Activated CD4-positive, alpha-beta memory T cell treated with anti-CD3 and anti-CD28 coated beads for 36 hours (primary cell): ENCODE measurements around the gene RAD51D. TPM values are rescaled to one million over a fixed set of nuclear protein-coding genes. Genes with fewer than 3 reads are reported as not detected.

ENCODE experiments used
- CTCF ChIA-PET: fragments of 350-600 bp; sonication (Branson Sonifier 250); formaldehyde crosslinking; loops from one replicate; lab custom pipeline; 2021; ENCODE audit warnings: antibody characterized with exemption, inconsistent platforms; lab: Charles Lee
- POLR2A ChIA-PET: fragments of 350-600 bp; sonication (Branson Sonifier 250); formaldehyde crosslinking; loops from one replicate; lab custom pipeline; 2021; ENCODE audit warnings: antibody characterized with exemption; lab: Charles Lee
- DNase-seq: peaks from one replicate; pipeline ENCODE4 v3.0.0-alpha.2; 2020
- H3K27ac Mint-ChIP-seq: one replicate; pipeline ENCODE4 v1.8.0; 2021; ENCODE audit warnings: mixed read lengths
- H3K27me3 Mint-ChIP-seq: one replicate; pipeline ENCODE4 v1.8.0; 2021; ENCODE audit warnings: mixed read lengths
- H3K36me3 Mint-ChIP-seq: one replicate; pipeline ENCODE4 v1.8.0; 2021; ENCODE audit warnings: mixed read lengths
- H3K4me1 Mint-ChIP-seq: one replicate; pipeline ENCODE4 v1.8.0; 2021; ENCODE audit warnings: low read depth, mixed read lengths
- H3K4me3 Mint-ChIP-seq: one replicate; pipeline ENCODE4 v1.8.0; 2021; ENCODE audit warnings: mild to moderate bottlenecking, mixed read lengths
- H3K9me3 Mint-ChIP-seq: one replicate; pipeline ENCODE4 v1.8.0; 2021; ENCODE audit warnings: mixed read lengths
- intact Hi-C: fragments of 100-400 bp; cut with micrococcal nuclease; formaldehyde crosslinking; loops from one replicate; pipeline ENCODE4 v1.15.1; 2023
- total RNA-seq, 2 experiments: library from RNA; stranded (reverse); gene quantifications; one replicate each; pipeline ENCODE4 v1.2.3, GENCODE V29; 2021

Gene RAD51D
- total RNA-seq, 2 experiments from 2014 or later = 29.7 to 36.7 TPM

GRCh38 chr17:35088881-35089585, 30.6 kb downstream of the RAD51D start:
- Mint-ChIP-seq H3K4me1 (peaks cover 43% of the 10 kb centered on the region), H3K27ac (peak overlapping the region; percentile 96), H3K4me3 (peak overlapping the region; percentile 91), H3K27me3 (no peaks in the 10 kb centered on the region), H3K36me3 (peaks cover 3% of the 10 kb centered on the region), H3K9me3 (no peaks in the 10 kb centered on the region)
- ChIA-PET CTCF (interaction anchor here (0.8 to 3.7 kb wide), 34 partner anchors 8 to 547 kb away, joined by 3 to 43 read pairs (median 5); partner anchors contain the start of genes RAD51D and RFFL), POLR2A (interaction anchor here (0.9 to 2.2 kb wide), 8 partner anchors 15 to 720 kb away, joined by 3 to 24 read pairs (median 6); partner anchors contain the start of genes FNDC8, RFFL and TAF15)
- peak; percentile 93 for DNase-seq
- intact Hi-C loops = loop anchor here (1.0 to 2.0 kb wide), 11 partner anchors 9 to 154 kb away; partner anchors contain the start of genes LIG3, RAD51D, RFFL and SLFN5

GRCh38 chr17:35088356-35088880, 31.2 kb downstream of the RAD51D start:
- ChIA-PET CTCF (interaction anchor here (0.7 to 1.9 kb wide), 8 partner anchors 14 to 108 kb away, joined by 3 to 5 read pairs (median 4); partner anchors contain the start of gene RFFL), POLR2A (interaction anchor here (0.7 to 1.9 kb wide), 5 partner anchors 14 to 66 kb away, joined by 4 to 11 read pairs (median 6); no protein-coding TSS in a partner anchor)
- Mint-ChIP-seq H3K36me3 (peaks cover 3% of the 10 kb centered on the region), H3K4me3 (peak overlapping the region; percentile 91), H3K27me3 (no peaks in the 10 kb centered on the region), H3K9me3 (no peaks in the 10 kb centered on the region), H3K4me1 (peaks cover 48% of the 10 kb centered on the region), H3K27ac (peak overlapping the region; percentile 96)
- DNase-seq = peak; percentile 41
- intact Hi-C loops = loop anchor here (1.0 to 2.0 kb wide), 4 partner anchors 8 to 154 kb away; partner anchors contain the start of genes RFFL and SLFN5

- ChIA-PET CTCF (interaction anchor here (0.7 to 1.9 kb wide), 9 partner anchors 14 to 107 kb away, joined by 3 to 5 read pairs (median 4); partner anchors contain the start of gene RFFL), POLR2A (interaction anchor here (0.6 to 1.9 kb wide), 7 partner anchors 13 to 205 kb away, joined by 3 to 11 read pairs (median 5); no protein-coding TSS in a partner anchor)
- no peaks in the 10 kb centered on the region for H3K9me3 Mint-ChIP-seq
- H3K27ac Mint-ChIP-seq = peak overlapping the region; percentile 96
- intact Hi-C loops = loop anchor here (1.0 to 2.0 kb wide), 4 partner anchors 8 to 155 kb away; partner anchors contain the start of genes RFFL and SLFN5
- H3K4me1 Mint-ChIP-seq = peaks cover 54% of the 10 kb centered on the region
- peaks cover 3% of the 10 kb centered on the region for H3K36me3 Mint-ChIP-seq
- H3K27me3 Mint-ChIP-seq = no peaks in the 10 kb centered on the region
- peak overlapping the region; percentile 91 for H3K4me3 Mint-ChIP-seq
- DNase-seq = peak; percentile 52
Observed at GRCh38 chr17:35087731-35088355, 31.8 kb downstream of the RAD51D start.

- intact Hi-C loops = no loop called here
- DNase-seq = peak; percentile 42
Observed at GRCh38 chr17:35086931-35087573, 32.6 kb downstream of the RAD51D start.

GRCh38 chr17:35086164-35086563, 33.5 kb downstream of the RAD51D start:
- ChIA-PET POLR2A (interaction anchor here (0.6 to 1.5 kb wide), 5 partner anchors 39 to 495 kb away, joined by 3 to 9 read pairs (median 3); partner anchors contain the start of genes CCT6B and ZNF830), CTCF (interaction anchor here (0.6 to 1.7 kb wide), 7 partner anchors 12 to 226 kb away, joined by 3 to 5 read pairs (median 3); partner anchors contain the start of gene RFFL)
- H3K27me3 Mint-ChIP-seq = no peaks in the 10 kb centered on the region
- H3K4me3 Mint-ChIP-seq = peak overlapping the region; percentile 91
- H3K4me1 Mint-ChIP-seq = peaks cover 68% of the 10 kb centered on the region
- H3K9me3 Mint-ChIP-seq = no peaks in the 10 kb centered on the region
- no peak for DNase-seq
- peak overlapping the region; percentile 96 for H3K27ac Mint-ChIP-seq
- H3K36me3 Mint-ChIP-seq = peaks cover 3% of the 10 kb centered on the region
- intact Hi-C loops = no loop called here

More at GRCh38 chr17:35086931-35087573, 32.6 kb downstream of the RAD51D start:
- H3K27ac Mint-ChIP-seq = peak overlapping the region; percentile 96
- CTCF ChIA-PET = interaction anchor here (0.6 to 1.9 kb wide), 6 partner anchors 13 to 225 kb away, joined by 3 to 4 read pairs (median 4); partner anchors contain the start of gene RFFL
- no peaks in the 10 kb centered on the region for H3K27me3 Mint-ChIP-seq
- POLR2A ChIA-PET = interaction anchor here (0.6 to 1.9 kb wide), 7 partner anchors 13 to 494 kb away, joined by 3 to 11 read pairs (median 5); partner anchors contain the start of genes CCT6B and ZNF830
- H3K4me3 Mint-ChIP-seq = peak overlapping the region; percentile 91
- H3K9me3 Mint-ChIP-seq = no peaks in the 10 kb centered on the region
- peaks cover 62% of the 10 kb centered on the region for H3K4me1 Mint-ChIP-seq
- H3K36me3 Mint-ChIP-seq = peaks cover 3% of the 10 kb centered on the region

GRCh38 chr17:35084987-35085386, 34.7 kb downstream of the RAD51D start:
- CTCF ChIA-PET = interaction anchor here (1.2 to 1.7 kb wide), 4 partner anchors 11 to 34 kb away, joined by 3 to 5 read pairs (median 4); no protein-coding TSS in a partner anchor
- peak; percentile 29 for DNase-seq
- intact Hi-C loops = no loop called here
- H3K4me1 Mint-ChIP-seq = peaks cover 73% of the 10 kb centered on the region
- peaks cover 3% of the 10 kb centered on the region for H3K36me3 Mint-ChIP-seq
- H3K4me3 Mint-ChIP-seq = peak overlapping the region; percentile 49
- no peaks in the 10 kb centered on the region for H3K9me3 Mint-ChIP-seq
- POLR2A ChIA-PET = interaction anchor here (1.5 kb wide), 2 partner anchors 12 to 62 kb away, joined by 5 to 9 read pairs; no protein-coding TSS in a partner anchor
- H3K27me3 Mint-ChIP-seq = no peaks in the 10 kb centered on the region
- peak overlapping the region; percentile 66 for H3K27ac Mint-ChIP-seq

GRCh38 chr17:35083071-35083470, 36.6 kb downstream of the RAD51D start:
- ChIA-PET POLR2A (interaction anchor here (1.4 to 3.1 kb wide), 5 partner anchors 9 to 61 kb away, joined by 4 to 27 read pairs (median 8); partner anchors contain the start of gene RFFL), CTCF (interaction anchor here (0.8 to 2.2 kb wide), 5 partner anchors 9 to 84 kb away, joined by 3 to 18 read pairs (median 4); partner anchors contain the start of gene RFFL)
- Mint-ChIP-seq H3K27ac (peak overlapping the region; percentile 84), H3K4me3 (peak overlapping the region; percentile 12), H3K9me3 (no peaks in the 10 kb centered on the region), H3K36me3 (peaks cover 3% of the 10 kb centered on the region), H3K27me3 (no peaks in the 10 kb centered on the region), H3K4me1 (peaks cover 80% of the 10 kb centered on the region)
- no peak for DNase-seq
- intact Hi-C loops = no loop called here

- intact Hi-C loops = loop anchor here (1.0 kb wide), 1 partner anchor 9 kb away; no protein-coding TSS in a partner anchor
- ChIA-PET POLR2A (interaction anchor here (1.4 to 3.1 kb wide), 5 partner anchors 8 to 60 kb away, joined by 4 to 27 read pairs (median 8); partner anchors contain the start of gene RFFL), CTCF (interaction anchor here (0.8 to 2.4 kb wide), 7 partner anchors 8 to 83 kb away, joined by 3 to 18 read pairs (median 4); partner anchors contain the start of gene RFFL)
- no peaks in the 10 kb centered on the region for H3K27me3 Mint-ChIP-seq
- peaks cover 80% of the 10 kb centered on the region for H3K4me1 Mint-ChIP-seq
- DNase-seq = no peak
- H3K36me3 Mint-ChIP-seq = peaks cover 3% of the 10 kb centered on the region
- H3K9me3 Mint-ChIP-seq = no peaks in the 10 kb centered on the region
- H3K4me3 Mint-ChIP-seq = peak overlapping the region; percentile 5
- H3K27ac Mint-ChIP-seq = peak overlapping the region; percentile 84
Observed at GRCh38 chr17:35082073-35082657, 37.5 kb downstream of the RAD51D start.

GRCh38 chr17:35081638-35082037, 38.0 kb downstream of the RAD51D start:
- DNase-seq = no peak
- POLR2A ChIA-PET = interaction anchor here (1.4 to 3.1 kb wide), 5 partner anchors 8 to 59 kb away, joined by 4 to 27 read pairs (median 8); partner anchors contain the start of gene RFFL
- Mint-ChIP-seq H3K9me3 (no peaks in the 10 kb centered on the region), H3K27me3 (no peaks in the 10 kb centered on the region), H3K4me1 (peaks cover 77% of the 10 kb centered on the region), H3K36me3 (peaks cover 5% of the 10 kb centered on the region), H3K27ac (peak overlapping the region; percentile 33), H3K4me3 (no peak overlapping the region)
- CTCF ChIA-PET = interaction anchor here (1.1 to 2.4 kb wide), 7 partner anchors 9 to 83 kb away, joined by 3 to 18 read pairs (median 4); partner anchors contain the start of genes FNDC8 and RFFL
- intact Hi-C loops = loop anchor here (1.0 to 2.0 kb wide), 2 partner anchors 8 to 19 kb away; partner anchors contain the start of gene RFFL

- peak; percentile 39 for DNase-seq
- intact Hi-C loops = loop anchor here (1.0 to 2.0 kb wide), 2 partner anchors 8 to 18 kb away; partner anchors contain the start of gene RFFL
- peak overlapping the region; percentile 81 for H3K27ac Mint-ChIP-seq
- H3K9me3 Mint-ChIP-seq = no peaks in the 10 kb centered on the region
- H3K27me3 Mint-ChIP-seq = no peaks in the 10 kb centered on the region
- H3K36me3 Mint-ChIP-seq = peaks cover 5% of the 10 kb centered on the region
- POLR2A ChIA-PET = interaction anchor here (1.4 to 3.1 kb wide), 2 partner anchors 16 to 33 kb away, joined by 6 to 27 read pairs; partner anchors contain the start of gene RFFL
- peak overlapping the region; percentile 27 for H3K4me3 Mint-ChIP-seq
- peaks cover 68% of the 10 kb centered on the region for H3K4me1 Mint-ChIP-seq
- CTCF ChIA-PET = interaction anchor here (0.8 to 2.4 kb wide), 6 partner anchors 9 to 58 kb away, joined by 3 to 8 read pairs (median 5); partner anchors contain the start of genes FNDC8 and RFFL
Observed at GRCh38 chr17:35080536-35080935, 39.1 kb downstream of the RAD51D start.
